Calu3 (cell line): ENCODE data around the gene KIF16B. TPM values are rescaled to one million over a fixed set of nuclear protein-coding genes. Genes with fewer than 3 reads are reported as not detected.
"Not testable (repeated sequence)": the region's sequence is repeated elsewhere in the genome, so short reads cannot be mapped to it uniquely, and the experiment has no call there.

Experiments used
- BruUV-seq: library from RNA; stranded (reverse); fragments of 400-500 nt; replicated peaks from 2 replicates; lab custom pipeline; 2021; lab: Mats Ljungman, UMichigan
- CTCF ChIA-PET: fragments of 300-600 bp; sonication (Branson Sonifier 250); formaldehyde crosslinking; loops from one replicate; lab custom pipeline; 2022; ENCODE audit warnings: antibody characterized with exemption; lab: Charles Lee
- DNase-seq: peaks from one replicate; pipeline ENCODE4 v3.0.0; 2022
- H3K27ac Mint-ChIP-seq: one replicate; pipeline ENCODE4 v1.8.0; 2022; ENCODE audit warnings: mixed read lengths; ENCODE audit not compliant: unreplicated experiment
- H3K27me3 Mint-ChIP-seq: one replicate; pipeline ENCODE4 v1.8.0; 2022; ENCODE audit warnings: mixed read lengths; ENCODE audit not compliant: unreplicated experiment
- H3K36me3 Mint-ChIP-seq: one replicate; pipeline ENCODE4 v1.8.0; 2022; ENCODE audit warnings: mild to moderate bottlenecking, moderate library complexity, mixed read lengths; ENCODE audit not compliant: insufficient read depth, unreplicated experiment
- H3K4me1 Mint-ChIP-seq: one replicate; pipeline ENCODE4 v1.8.0; 2022; ENCODE audit warnings: mild to moderate bottlenecking, low read depth, mixed read lengths; ENCODE audit not compliant: unreplicated experiment
- H3K4me3 Mint-ChIP-seq: one replicate; pipeline ENCODE4 v1.8.0; 2022; ENCODE audit warnings: mild to moderate bottlenecking, low read depth, moderate library complexity, mixed read lengths; ENCODE audit not compliant: unreplicated experiment
- H3K9me3 Mint-ChIP-seq: one replicate; pipeline ENCODE4 v1.8.0; 2022; ENCODE audit warnings: low read depth, mixed read lengths; ENCODE audit not compliant: unreplicated experiment
- intact Hi-C: fragments of 100-400 bp; cut with micrococcal nuclease; formaldehyde crosslinking; loops from one replicate; pipeline ENCODE4 v1.10.0; 2022; ENCODE audit not compliant: unreplicated experiment
- total RNA-seq: library from RNA; stranded (reverse); gene quantifications from 2 replicates; pipeline ENCODE4 v1.2.3, GENCODE V29; 2022
- TF ChIP-seq, protein P1 (sequence below): fragments of 200-600 bp; IDR thresholded peaks from one replicate; pipeline ENCODE4 v1.8.0; 2022; ENCODE audit warnings: antibody characterized with exemption; ENCODE audit not compliant: unreplicated experiment

KIF16B gene
- total RNA-seq, 1 experiment from 2014 or later, result 4.3 TPM

DNA sequence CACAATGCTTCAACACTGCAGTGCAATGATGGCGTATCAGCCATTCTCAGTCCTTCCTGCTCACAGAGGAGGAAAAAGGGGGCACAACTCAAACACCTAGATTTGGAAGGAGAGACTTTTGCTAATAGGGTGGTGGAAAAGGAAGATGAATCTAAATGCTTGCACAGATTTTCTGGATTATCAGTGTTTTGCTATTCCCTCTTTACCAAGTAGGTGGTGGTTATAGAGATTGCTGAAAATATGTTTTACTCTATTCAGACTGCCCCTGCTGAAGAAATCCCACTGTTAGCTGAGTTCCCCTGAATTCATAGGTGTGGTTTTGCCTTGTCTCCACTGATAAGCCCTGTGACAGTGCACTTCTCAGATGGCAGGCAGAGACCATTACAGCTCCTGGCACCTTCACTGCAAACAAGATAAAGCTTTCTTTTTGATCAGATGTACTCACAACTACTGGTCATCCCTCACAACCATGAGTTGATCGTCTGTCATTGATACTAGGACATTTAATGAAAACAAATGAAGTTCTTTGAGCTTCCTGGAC is 311.4 kb downstream of the KIF16B start:
- intact Hi-C loops, result no loop called here
- BruUV-seq, result no TSS peak
- peaks cover 4% of the 10 kb centered on the region for H3K36me3 Mint-ChIP-seq
- TF ChIP-seq, protein P1, sequence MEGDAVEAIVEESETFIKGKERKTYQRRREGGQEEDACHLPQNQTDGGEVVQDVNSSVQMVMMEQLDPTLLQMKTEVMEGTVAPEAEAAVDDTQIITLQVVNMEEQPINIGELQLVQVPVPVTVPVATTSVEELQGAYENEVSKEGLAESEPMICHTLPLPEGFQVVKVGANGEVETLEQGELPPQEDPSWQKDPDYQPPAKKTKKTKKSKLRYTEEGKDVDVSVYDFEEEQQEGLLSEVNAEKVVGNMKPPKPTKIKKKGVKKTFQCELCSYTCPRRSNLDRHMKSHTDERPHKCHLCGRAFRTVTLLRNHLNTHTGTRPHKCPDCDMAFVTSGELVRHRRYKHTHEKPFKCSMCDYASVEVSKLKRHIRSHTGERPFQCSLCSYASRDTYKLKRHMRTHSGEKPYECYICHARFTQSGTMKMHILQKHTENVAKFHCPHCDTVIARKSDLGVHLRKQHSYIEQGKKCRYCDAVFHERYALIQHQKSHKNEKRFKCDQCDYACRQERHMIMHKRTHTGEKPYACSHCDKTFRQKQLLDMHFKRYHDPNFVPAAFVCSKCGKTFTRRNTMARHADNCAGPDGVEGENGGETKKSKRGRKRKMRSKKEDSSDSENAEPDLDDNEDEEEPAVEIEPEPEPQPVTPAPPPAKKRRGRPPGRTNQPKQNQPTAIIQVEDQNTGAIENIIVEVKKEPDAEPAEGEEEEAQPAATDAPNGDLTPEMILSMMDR, result no peak
- H3K9me3 Mint-ChIP-seq, result peaks cover 3% of the 10 kb centered on the region
- no peaks in the 10 kb centered on the region for H3K27me3 Mint-ChIP-seq
- no peak for DNase-seq
- CTCF ChIA-PET, result no interaction called here
- no peak overlapping the region for H3K27ac Mint-ChIP-seq
- no peak overlapping the region for H3K4me3 Mint-ChIP-seq
- H3K4me1 Mint-ChIP-seq, result no peaks in the 10 kb centered on the region

- TF ChIP-seq, protein P1, result no peak
- intact Hi-C loops, result no loop called here
- no peak for DNase-seq
- H3K27me3 Mint-ChIP-seq, result no peaks in the 10 kb centered on the region
- BruUV-seq, result no TSS peak
- H3K4me1 Mint-ChIP-seq, result no peaks in the 10 kb centered on the region
- peaks cover 4% of the 10 kb centered on the region for H3K36me3 Mint-ChIP-seq
- no peak overlapping the region for H3K4me3 Mint-ChIP-seq
- CTCF ChIA-PET, result no interaction called here
- H3K9me3 Mint-ChIP-seq, result peaks cover 3% of the 10 kb centered on the region
- no peak overlapping the region for H3K27ac Mint-ChIP-seq
Observed at GRCh38 chr20:16260911-16261310, 312.3 kb downstream of the KIF16B start.

DNA sequence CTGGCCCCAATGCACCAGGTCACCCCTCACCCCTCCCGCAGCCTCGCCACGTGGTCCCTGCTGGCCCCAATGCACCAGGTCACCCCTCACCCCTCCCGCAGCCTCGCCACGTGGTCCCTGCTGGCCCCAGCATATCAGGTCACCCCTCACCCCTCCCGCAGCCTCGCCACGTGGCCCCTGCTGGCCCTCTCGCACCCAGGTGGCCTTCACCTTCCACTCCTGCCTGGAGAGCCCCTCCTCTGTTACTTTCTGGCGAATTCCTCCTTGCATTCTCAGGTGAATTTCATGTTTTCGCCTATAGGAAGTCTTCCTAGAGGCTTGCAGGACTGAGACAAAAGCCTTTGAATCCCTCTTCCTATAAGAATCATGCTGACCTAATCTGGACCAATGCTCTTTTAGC is 313.1 kb downstream of the KIF16B start:
- H3K27me3 Mint-ChIP-seq, H3K36me3 Mint-ChIP-seq, H3K4me3 Mint-ChIP-seq, H3K9me3 Mint-ChIP-seq, H3K27ac Mint-ChIP-seq, H3K4me1 Mint-ChIP-seq, CTCF ChIA-PET, DNase-seq, BruUV-seq, intact Hi-C loops: not testable (repeated sequence)

GRCh38 chr20:16258766-16259165 is 314.5 kb downstream of the KIF16B start:
- no peaks in the 10 kb centered on the region for H3K9me3 Mint-ChIP-seq
- no peaks in the 10 kb centered on the region for H3K4me1 Mint-ChIP-seq
- no peak for DNase-seq
- no peak overlapping the region for H3K4me3 Mint-ChIP-seq
- intact Hi-C loops, result no loop called here
- CTCF ChIA-PET, result no interaction called here
- H3K27ac Mint-ChIP-seq, result no peak overlapping the region
- BruUV-seq, result no TSS peak
- no peaks in the 10 kb centered on the region for H3K27me3 Mint-ChIP-seq
- no peaks in the 10 kb centered on the region for H3K36me3 Mint-ChIP-seq
- TF ChIP-seq, protein P1, result no peak

DNA sequence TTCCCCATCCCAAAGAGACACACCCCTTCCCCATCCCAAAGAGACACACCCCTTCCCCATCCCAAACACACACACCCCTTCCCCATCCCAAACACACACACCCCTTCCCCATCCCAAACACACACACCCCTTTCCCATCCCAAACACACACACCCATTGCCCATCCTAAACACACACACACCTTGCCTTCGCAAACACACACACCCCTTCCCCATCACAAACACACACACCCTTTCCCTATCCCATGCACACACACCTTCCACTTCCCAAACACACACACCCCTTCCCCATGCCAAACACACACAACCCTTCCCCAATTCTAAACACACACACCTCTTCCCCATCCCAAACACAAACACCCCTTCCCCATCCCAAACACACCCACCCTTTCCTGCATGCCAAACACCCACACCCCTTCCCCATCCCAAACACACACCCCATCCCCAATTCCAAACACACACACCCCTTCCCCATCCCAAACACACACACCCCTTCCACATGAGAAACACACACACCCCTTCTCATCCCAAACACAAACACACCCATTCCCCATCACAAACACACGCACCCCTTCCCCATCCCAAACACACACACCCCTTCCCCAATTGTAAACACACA is 315.3 kb downstream of the KIF16B start:
- Mint-ChIP-seq H3K27ac (no peak overlapping the region), H3K9me3 (no peaks in the 10 kb centered on the region)
- no TSS peak for BruUV-seq

More for the DNA sequence above, 315.3 kb downstream of the KIF16B start:
- TF ChIP-seq, protein P1, result no peak
- no peak overlapping the region for H3K4me3 Mint-ChIP-seq
- intact Hi-C loops, result no loop called here
- no peaks in the 10 kb centered on the region for H3K36me3 Mint-ChIP-seq
- no peaks in the 10 kb centered on the region for H3K4me1 Mint-ChIP-seq
- DNase-seq, result no peak
- CTCF ChIA-PET, result no interaction called here
- H3K27me3 Mint-ChIP-seq, result no peaks in the 10 kb centered on the region
